NCI-H82 treated with DMSO at 0.1 percent for 48 hours (cell line): ENCODE data around the gene FNDC3A.
"Not testable (repeated sequence)": the region's sequence is repeated elsewhere in the genome, so short reads cannot be mapped to it uniquely, and the experiment has no call there.

Experiments used
- DNase-seq: peaks from one replicate; lab custom pipeline; 2025; ENCODE audit not compliant: unreplicated experiment; lab: John Stamatoyannopoulos, UW

FNDC3A gene

GRCh38 chr13:49125964-49126524, 150.3 kb downstream of the FNDC3A start:
- no peak for DNase-seq

- DNase-seq, result no peak
Observed at GRCh38 chr13:49132479-49133002, 156.8 kb downstream of the FNDC3A start.

GRCh38 chr13:49134305-49134704, 158.6 kb downstream of the FNDC3A start:
- DNase-seq, result no peak

- not testable (repeated sequence) for DNase-seq
Observed at GRCh38 chr13:49137138-49137643, 161.5 kb downstream of the FNDC3A start.

- DNase-seq, result no peak
Observed at GRCh38 chr13:49140910-49141611, 165.3 kb downstream of the FNDC3A start.

GRCh38 chr13:49146950-49147355, 171.2 kb downstream of the FNDC3A start:
- DNase-seq, result no peak

GRCh38 chr13:49148405-49148804, 172.7 kb downstream of the FNDC3A start:
- DNase-seq, result no peak

- not testable (repeated sequence) for DNase-seq
Observed at GRCh38 chr13:49157955-49158584, 182.4 kb downstream of the FNDC3A start.

- DNase-seq, result not testable (repeated sequence)
Observed at GRCh38 chr13:49163162-49163561, 187.4 kb downstream of the FNDC3A start.

GRCh38 chr13:49164712-49165111, 189.0 kb downstream of the FNDC3A start:
- DNase-seq, result no peak

- DNase-seq, result no peak
Observed at GRCh38 chr13:49165798-49166752, 190.4 kb downstream of the FNDC3A start.

GRCh38 chr13:49171359-49171758, 195.6 kb downstream of the FNDC3A start:
- no peak for DNase-seq

- DNase-seq, result no peak
Observed at GRCh38 chr13:49183672-49184325, 208.1 kb downstream of the FNDC3A start.

- no peak for DNase-seq
Observed at GRCh38 chr13:49184621-49185020, 208.9 kb downstream of the FNDC3A start.

GRCh38 chr13:49185264-49185663, 209.6 kb downstream of the FNDC3A start:
- no peak for DNase-seq

GRCh38 chr13:49190901-49191300, 215.2 kb downstream of the FNDC3A start:
- DNase-seq, result no peak

GRCh38 chr13:49206641-49207040, 230.9 kb downstream of the FNDC3A start:
- DNase-seq, result no peak

GRCh38 chr13:49208619-49209018, 232.9 kb downstream of the FNDC3A start:
- no peak for DNase-seq

- DNase-seq, result no peak
Observed at GRCh38 chr13:49210114-49210513, 234.4 kb downstream of the FNDC3A start.

GRCh38 chr13:49210669-49211068, 235.0 kb downstream of the FNDC3A start:
- no peak for DNase-seq
